ELR (cell line): Measurements from ENCODE around the gene RARA.
A peak's percentile ranks its signal among the peaks of the same experiment; 100 is the strongest.
"Not testable (repeated sequence)": the region's sequence is repeated elsewhere in the genome, so short reads cannot be mapped to it uniquely, and the experiment has no call there.

Experiments used
- DNase-seq: peaks from one replicate; pipeline ENCODE4 v3.0.0-alpha.2; 2015; ENCODE audit warnings: low read depth

Gene RARA

DNA sequence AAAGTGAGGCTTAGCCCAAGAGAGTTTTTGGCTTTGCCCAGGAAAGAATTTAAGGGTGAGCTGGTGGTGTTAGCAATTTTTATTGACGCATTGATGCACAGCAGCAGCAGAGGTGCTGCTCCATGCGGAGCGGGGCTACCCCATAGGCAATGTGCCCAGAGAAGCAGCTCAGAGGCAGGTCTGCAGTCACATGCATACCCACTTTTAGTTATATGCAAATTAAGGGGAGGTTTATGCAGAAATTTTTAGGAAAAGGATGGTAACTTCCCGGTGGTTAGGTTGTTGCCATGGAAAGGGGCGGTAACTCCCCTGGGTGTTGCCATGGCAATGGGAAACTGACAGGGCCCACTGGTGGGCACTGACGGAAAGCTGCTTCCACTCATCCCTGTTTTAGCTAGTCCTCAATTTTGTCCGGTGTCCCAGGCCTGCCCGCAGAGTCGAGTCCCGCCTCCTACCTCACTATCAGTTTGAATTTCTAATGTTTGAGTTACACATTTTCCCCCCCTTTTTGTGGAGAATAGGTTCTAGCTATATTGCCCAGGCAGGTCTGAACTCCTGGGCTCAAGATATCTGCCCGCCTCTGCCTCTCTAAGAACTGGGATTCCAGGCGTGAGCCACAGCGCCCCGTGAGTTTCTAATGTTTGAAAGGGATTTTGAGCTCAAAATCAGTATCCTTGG, 66.0 kb downstream of the RARA start:
- DNase-seq, result no peak

DNA sequence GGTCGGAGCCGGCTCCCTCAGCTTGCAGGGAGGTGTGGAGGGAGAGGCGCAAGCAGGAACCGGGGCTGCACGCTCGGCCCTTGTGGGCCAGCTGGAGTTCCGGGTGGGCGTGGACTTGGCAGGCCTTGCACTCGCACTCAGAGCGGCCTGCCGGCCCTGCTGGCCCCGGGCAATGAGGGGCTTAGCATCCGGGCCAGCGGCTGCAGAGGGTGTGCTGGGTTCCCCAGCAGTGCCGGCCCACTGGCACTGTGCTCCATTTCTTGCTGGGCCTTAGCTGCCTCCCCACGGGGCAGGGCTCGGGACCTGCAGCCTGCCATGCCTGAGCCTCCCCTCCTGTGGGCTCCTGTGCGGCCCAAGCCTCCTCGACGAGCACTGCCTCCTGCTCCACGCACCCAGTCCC, 66.8 kb downstream of the RARA start:
- not testable (repeated sequence) for DNase-seq

DNA sequence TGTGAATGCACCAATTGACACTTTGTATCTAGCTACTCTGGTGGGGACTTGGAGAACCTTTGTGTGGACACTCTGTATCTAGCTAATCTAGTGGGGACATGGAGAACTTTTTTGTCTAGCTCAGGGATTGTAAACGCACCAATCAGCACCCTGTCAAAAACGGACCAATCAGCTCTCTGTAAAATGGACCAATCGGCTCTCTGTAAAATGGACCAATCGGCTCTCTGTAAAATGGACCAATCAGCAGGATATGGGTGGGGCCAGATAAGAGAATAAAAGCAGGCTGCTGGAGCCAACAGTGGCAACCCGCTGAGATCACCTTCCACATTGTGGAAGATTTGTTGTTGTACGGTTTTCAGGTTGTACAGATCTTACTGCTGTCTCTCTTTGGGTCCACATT, 67.6 kb downstream of the RARA start:
- DNase-seq, result not testable (repeated sequence)

DNA sequence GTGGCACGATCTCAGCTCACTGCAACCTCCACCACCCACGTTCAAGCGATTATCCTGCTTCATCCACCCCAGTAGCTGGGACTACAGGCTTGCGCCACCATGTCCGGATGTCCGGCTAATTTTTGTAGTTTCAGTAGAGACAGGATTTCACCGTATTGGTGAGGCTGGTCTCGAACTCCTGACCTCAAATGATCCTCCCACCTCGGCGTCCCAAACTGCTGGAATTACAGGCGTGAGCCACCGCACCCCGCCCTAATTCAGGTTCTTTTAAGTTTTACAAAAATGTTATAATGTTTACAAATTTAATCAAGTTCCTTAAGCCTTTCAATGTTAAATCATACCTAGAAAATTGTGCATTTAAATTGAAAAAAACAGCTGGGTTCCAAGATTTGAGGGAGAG, 68.9 kb downstream of the RARA start:
- no peak for DNase-seq

DNA sequence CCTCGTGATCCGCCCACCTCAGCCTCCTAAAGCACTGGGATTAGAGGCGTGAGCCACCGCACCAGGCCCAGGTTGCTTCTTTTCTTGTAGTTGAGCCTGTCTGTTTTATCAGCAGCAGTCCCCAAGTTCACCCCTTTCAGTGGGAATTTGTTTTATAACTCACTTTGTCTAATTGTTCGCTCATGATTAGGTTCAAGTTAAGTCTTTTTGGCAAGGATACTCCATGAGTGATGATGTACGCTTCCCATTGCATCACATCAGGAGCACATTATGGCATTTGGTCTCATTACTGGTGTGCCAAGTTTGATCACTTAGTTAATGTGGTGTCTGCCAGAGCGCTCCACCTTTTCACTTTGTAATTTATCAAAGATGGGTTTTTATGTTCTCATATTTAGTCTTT, 70.0 kb downstream of the RARA start:
- DNase-seq, result no peak

DNA sequence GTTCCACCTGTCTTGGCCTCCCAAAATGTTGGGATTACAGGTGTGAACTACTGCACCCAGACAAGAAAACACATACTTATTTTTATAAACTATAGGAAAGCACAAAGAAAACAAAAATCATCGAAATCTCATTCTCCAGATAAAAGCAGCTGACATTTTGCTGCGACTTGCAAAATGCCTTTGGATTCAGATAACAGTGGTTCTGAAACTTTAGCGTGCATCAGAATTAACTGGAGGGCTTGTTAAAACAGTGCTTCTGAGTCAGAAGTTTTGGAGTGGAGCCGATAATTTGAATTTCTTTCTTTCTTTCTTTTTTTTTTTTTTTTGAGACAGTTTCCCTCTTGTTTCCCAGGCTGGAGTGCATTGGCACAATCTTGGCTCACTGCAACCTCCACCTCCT, 73.3 kb downstream of the RARA start:
- no peak for DNase-seq

DNA sequence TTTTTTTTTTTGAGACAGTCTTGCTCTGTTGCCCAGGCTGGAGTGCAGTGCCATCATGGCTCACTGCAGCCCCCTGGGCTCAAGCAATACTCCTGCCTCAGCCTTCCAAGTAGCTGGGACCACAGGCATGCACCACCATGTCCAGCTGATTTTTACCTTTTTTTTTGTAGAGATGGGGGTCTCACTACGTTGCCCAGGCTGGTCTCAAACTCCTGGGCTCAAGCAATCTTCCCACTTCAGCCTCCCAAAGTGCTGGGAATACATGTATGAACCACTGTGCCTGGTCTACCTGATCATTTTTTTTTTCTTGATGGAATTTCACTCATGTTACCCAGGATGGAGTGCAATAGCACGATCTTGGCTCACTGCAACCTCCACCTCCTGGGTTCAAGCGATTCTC, 77.6 kb downstream of the RARA start:
- DNase-seq, result not testable (repeated sequence)

DNA sequence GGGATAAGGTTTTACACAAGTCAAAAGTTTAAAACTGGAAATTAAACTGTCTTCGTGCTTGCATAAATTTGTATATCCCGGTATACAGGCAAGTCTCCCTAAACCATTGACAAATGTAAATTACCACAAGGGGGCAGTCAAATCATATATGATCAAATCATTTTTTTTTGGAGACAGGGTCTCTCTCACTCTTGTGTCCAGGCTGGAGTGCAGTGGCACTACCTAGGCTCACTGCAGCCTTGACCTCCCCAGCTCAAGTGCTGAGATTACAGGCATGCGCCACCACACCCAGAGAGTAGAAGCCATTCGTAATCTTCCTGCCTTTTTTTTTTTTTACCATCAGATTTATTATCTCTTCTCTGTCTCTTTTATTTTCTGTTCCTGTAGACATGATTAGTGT, 90.2 kb downstream of the RARA start:
- peak; percentile 78 for DNase-seq

DNA sequence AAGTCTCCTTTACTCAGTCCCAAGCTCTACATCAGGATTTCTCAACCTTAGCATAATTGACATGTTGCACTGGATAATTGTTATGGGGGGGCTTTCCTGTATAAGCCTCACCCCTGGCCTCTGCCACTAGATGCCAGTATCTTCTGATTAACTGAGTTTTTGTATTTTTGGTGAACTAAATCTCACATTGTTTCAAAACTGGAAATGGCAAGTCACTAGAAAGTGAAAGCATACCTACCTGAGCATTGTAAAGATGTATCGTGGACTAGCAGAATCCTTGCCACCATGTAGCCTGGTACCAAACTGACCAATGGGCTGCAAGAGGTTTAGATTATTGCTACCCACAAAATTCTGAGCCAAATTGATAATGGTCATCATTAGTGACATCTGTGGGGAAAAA, 93.7 kb downstream of the RARA start:
- DNase-seq, result no peak

DNA sequence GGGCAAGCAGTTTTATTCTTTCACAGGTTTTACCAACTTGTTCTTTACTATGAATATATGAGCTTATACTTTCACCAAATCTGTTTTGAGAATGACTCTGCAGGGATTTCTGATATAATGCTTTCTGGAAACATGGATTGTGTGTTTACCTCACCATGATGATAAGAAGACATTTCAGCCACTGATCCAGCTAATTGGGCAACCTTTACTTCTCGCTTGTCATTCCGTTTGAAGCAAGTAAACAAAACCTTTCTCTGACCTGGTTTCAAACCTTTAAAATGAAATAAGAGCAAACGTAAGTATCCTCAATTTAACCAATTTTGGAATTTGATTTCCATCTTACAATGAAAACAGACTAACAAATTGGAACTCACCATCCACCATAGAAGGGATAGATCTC, 95.0 kb downstream of the RARA start:
- no peak for DNase-seq
